ENCODE measurements around the gene GALNT2. TPM values are rescaled to one million over a fixed set of nuclear protein-coding genes. Genes with fewer than 3 reads are reported as not detected.

Gene GALNT2
- total and polyA plus RNA-seq, 2 of the 13 experiments (the other 11 are each of a cell fraction or from before 2014, with no cell fraction given) = 39.3 to 39.6 TPM

DNA sequence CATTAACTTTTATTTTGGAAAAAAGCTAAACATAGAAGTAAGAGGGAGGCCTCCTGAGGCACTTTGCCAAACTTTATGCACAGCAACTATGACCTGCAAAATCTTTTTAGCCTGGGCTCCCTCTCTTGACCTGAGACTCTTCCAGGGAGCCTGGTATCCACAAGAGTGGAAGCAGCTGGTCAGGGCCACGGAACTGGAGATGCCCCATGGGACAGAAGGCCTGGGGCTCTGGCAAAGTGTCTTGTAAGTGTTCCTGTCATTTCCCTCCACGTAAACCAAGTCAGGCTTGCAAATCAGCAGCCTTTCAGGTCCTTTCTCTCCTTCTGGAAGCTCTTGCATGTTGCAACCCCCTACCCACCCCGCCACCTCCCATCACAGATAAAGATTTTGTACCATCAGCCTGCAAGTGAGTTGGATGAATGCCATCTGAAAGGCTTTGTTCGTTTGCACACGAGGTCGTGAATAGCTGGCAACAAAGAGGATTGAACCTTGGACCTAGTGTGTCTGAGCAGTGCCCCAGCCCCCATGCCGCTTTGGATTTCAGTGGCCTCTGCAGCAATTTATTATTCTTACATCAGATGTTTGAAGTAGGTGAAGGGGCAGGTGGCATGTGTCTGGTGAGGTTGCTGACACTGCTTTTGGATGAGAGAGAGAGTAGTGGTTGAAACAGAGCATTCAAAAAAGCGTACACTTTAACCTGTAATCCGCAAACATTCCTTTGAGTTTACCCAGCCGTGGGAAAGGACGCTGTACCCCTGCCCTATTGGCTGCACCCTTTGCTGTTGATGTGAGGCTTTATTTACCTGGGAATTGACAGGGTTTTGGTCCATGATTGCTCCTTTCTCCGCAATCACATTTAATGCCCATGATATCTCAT lies 91.6 kb downstream of the GALNT2 start (continued):
- TF ChIP-seq, protein P1, sequence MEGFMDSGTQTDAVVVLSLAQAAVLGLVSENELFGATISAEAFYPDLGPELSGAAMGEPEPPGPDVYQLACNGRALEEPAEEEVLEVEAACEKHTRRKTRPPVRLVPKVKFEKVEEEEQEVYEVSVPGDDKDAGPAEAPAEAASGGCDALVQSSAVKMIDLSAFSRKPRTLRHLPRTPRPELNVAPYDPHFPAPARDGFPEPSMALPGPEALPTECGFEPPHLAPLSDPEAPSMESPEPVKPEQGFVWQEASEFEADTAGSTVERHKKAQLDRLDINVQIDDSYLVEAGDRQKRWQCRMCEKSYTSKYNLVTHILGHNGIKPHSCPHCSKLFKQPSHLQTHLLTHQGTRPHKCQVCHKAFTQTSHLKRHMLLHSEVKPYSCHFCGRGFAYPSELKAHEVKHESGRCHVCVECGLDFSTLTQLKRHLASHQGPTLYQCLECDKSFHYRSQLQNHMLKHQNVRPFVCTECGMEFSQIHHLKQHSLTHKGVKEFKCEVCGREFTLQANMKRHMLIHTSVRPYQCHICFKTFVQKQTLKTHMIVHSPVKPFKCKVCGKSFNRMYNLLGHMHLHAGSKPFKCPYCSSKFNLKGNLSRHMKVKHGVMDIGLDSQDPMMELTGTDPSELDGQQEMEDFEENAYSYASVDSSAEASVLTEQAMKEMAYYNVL (CRISPR knock-in tag; IDR thresholded peaks at IDR 0.05; ENCODE audit: borderline replicate concordance) = peak; percentile 66; the same call in 1 of the 2 replicates
- TF ChIP-seq XRCC5 (optimal IDR thresholded peaks at IDR 0.05; ENCODE audit: low read length) (no peak), NCOR1 (IDR thresholded peaks at IDR 0.05; ENCODE audit: borderline replicate concordance, low read length) (peak; percentile 99), NRL (CRISPR knock-in tag; IDR thresholded peaks at IDR 0.05; ENCODE audit: borderline replicate concordance) (no peak), TAF15 (IDR thresholded peaks at IDR 0.05; ENCODE audit: low read depth, low read length, poor library complexity, severe bottlenecking) (no peak), MBD4 (IDR thresholded peaks at IDR 0.05; ENCODE audit: borderline replicate concordance, low read length) (no peak), ZC3H13 (CRISPR knock-in tag; IDR thresholded peaks at IDR 0.05) (0 out of 2 replicates have a peak, but pooled peaks have one; percentile 59), CENPT (CRISPR knock-in tag; IDR thresholded peaks at IDR 0.05; ENCODE audit: low read depth) (no peak), ZNF253 (CRISPR knock-in tag; IDR thresholded peaks at IDR 0.05; ENCODE audit: borderline replicate concordance) (no peak), ZNF547 (CRISPR knock-in tag; IDR thresholded peaks at IDR 0.05) (no peak)
- TF ChIP-seq, protein P2, sequence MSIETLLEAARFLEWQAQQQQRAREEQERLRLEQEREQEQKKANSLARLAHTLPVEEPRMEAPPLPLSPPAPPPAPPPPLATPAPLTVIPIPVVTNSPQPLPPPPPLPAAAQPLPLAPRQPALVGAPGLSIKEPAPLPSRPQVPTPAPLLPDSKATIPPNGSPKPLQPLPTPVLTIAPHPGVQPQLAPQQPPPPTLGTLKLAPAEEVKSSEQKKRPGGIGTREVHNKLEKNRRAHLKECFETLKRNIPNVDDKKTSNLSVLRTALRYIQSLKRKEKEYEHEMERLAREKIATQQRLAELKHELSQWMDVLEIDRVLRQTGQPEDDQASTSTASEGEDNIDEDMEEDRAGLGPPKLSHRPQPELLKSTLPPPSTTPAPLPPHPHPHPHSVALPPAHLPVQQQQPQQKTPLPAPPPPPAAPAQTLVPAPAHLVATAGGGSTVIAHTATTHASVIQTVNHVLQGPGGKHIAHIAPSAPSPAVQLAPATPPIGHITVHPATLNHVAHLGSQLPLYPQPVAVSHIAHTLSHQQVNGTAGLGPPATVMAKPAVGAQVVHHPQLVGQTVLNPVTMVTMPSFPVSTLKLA (IDR thresholded peaks at IDR 0.05) = peak; percentile 84

Measured in HepG2 (cell line).